ENCODE measurements around the gene ZNF366. TPM values are rescaled to one million over a fixed set of nuclear protein-coding genes. Genes with fewer than 3 reads are reported as not detected.

The ZNF366 gene, protein sequence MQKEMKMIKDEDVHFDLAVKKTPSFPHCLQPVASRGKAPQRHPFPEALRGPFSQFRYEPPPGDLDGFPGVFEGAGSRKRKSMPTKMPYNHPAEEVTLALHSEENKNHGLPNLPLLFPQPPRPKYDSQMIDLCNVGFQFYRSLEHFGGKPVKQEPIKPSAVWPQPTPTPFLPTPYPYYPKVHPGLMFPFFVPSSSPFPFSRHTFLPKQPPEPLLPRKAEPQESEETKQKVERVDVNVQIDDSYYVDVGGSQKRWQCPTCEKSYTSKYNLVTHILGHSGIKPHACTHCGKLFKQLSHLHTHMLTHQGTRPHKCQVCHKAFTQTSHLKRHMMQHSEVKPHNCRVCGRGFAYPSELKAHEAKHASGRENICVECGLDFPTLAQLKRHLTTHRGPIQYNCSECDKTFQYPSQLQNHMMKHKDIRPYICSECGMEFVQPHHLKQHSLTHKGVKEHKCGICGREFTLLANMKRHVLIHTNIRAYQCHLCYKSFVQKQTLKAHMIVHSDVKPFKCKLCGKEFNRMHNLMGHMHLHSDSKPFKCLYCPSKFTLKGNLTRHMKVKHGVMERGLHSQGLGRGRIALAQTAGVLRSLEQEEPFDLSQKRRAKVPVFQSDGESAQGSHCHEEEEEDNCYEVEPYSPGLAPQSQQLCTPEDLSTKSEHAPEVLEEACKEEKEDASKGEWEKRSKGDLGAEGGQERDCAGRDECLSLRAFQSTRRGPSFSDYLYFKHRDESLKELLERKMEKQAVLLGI
- 0.22 TPM for polyA plus RNA-seq (2012; ENCODE audit: low read depth, missing spikeins)

DNA sequence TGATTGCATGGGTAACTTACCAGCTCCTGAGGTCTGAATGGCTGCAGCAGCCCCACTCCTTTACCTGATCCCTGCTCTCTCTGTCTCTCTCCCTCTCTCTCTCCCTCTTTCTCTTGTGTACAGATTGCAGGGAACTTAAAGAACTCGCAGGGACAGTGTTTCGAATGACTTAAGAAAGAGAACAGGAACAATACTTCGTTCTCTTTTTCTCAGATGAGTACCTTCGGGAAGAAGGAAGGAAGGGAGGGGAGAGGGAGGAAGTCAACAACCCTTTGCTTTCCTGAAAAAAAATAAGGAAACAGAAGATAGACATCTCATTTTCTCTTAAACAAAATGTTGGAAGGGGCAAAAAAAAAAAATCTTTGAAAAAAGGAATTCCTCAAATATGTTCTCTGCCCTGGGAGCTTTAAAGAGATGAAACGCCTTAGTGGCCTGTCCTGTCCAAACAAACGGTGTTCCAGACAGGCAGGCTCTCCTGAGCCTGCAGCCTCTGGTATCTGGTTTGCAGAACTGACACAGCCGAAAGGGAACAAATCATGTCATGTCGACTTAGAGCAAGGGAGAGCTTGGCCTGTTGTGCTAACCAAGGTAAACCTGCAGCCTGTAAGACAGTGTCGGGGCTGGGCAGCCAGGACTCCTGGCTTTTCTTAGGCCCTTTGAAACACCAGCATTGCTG is at the start of gene ZNF366:
ZNF366 (minus strand) TSS at position 180 of the 676 bp plus-strand sequence. CDS start 45,914 bp downstream, outside the sequence.
- FAIRE-seq = peak; percentile 16
- TF ChIP-seq POLR2AphosphoS5 (IDR thresholded peaks at IDR 0.05; ENCODE audit: low read depth, low read length) = no peak
- TF ChIP-seq SPI1 (IDR thresholded peaks at IDR 0.05; ENCODE audit: low read depth, low read length) = 0 out of 2 replicates have a peak, but pooled peaks have one; percentile 1
- no peak for DNase-seq (ENCODE audit: insufficient read length, low spot score)

DNA sequence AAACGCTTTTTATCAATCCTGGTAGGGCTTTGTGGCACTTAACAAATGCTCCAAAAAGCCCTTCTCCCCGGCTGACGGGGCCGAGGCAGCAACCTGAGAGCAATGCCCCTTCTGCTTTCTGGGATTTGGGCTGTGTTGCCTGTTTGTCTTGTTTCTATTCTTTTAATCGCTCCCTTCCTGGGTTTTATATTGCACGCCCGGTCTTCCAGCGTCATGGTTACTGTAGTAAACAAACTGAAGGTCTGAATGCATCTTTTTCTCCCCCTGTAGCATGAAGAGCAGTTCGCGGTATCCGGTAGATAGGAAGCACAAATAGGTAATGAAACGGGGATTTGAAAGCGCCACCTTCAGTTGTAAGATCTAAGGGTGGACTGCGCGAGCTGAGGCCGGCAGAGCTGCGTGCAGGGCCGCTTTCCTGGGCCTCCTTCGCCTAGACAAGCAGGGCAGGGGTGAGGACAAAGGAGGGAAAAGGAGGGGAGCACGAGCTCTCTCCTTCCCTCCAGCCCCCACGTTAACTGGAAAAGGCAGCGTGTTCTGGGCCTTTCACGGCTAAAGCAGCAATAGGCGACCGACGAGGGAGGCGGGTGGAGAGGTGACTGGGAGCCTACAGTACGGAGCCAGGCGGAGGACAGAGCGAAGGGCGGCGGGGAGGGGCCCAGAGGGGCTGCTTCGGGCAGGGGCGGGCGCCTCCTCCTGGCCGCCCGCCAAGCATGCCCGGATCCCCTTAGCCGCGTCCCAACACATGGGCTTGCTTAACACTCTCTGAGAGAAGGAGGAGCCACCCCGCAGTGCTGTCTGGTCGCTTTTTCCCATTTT is 49.3 kb upstream of the ZNF366 start:
- FAIRE-seq (peak; percentile 88), DNase-seq (ENCODE audit: insufficient read length, low spot score) (peak; percentile 53)
- TF ChIP-seq POLR2A (IDR thresholded peaks at IDR 0.05; ENCODE audit: low read depth, low read length) (no peak; the same call in 1 of the 2 replicates), POLR2AphosphoS5 (IDR thresholded peaks at IDR 0.05; ENCODE audit: low read depth, low read length) (no peak), PAX5 (IDR thresholded peaks at IDR 0.05; ENCODE audit: insufficient read depth, low read length, severe bottlenecking) (no peak), SPI1 (IDR thresholded peaks at IDR 0.05; ENCODE audit: low read depth, low read length) (no peak), TAF1 (IDR thresholded peaks at IDR 0.05; ENCODE audit: low read depth, low read length) (no peak), POU2F2 (IDR thresholded peaks at IDR 0.05; ENCODE audit: low read depth, low read length) (no peak)

DNA sequence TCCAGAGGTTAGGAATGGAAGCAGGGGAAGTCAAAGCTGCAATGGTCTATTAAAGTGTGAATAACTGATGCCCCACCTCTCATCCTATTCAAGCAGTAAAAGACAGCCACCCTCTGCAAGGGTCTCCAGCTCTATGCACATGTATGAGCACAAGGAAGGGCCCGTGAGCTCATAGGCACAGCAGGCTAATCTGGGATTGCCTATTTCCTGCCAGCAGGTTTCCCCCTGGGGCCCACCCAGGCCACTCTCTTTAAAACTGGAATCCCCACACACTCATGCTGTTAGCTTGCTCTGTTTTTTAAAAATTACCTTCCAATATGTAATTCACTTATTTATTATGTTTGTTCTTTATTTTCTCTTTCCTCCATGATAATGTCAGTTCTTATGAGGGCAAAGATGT is 48.7 kb upstream of the ZNF366 start:
- DNase-seq (ENCODE audit: insufficient read length, low spot score) (no peak), FAIRE-seq (no peak)
- TF ChIP-seq POU2F2 (IDR thresholded peaks at IDR 0.05; ENCODE audit: low read depth, low read length) = no peak
- TF ChIP-seq POLR2A (IDR thresholded peaks at IDR 0.05; ENCODE audit: low read depth, low read length) = no peak
- no peak for TF ChIP-seq SPI1 (IDR thresholded peaks at IDR 0.05; ENCODE audit: low read depth, low read length)
- no peak for TF ChIP-seq PAX5 (IDR thresholded peaks at IDR 0.05; ENCODE audit: insufficient read depth, low read length, severe bottlenecking)
- no peak for TF ChIP-seq TAF1 (IDR thresholded peaks at IDR 0.05; ENCODE audit: low read depth, low read length)
- TF ChIP-seq POLR2AphosphoS5 (IDR thresholded peaks at IDR 0.05; ENCODE audit: low read depth, low read length) = no peak

DNA sequence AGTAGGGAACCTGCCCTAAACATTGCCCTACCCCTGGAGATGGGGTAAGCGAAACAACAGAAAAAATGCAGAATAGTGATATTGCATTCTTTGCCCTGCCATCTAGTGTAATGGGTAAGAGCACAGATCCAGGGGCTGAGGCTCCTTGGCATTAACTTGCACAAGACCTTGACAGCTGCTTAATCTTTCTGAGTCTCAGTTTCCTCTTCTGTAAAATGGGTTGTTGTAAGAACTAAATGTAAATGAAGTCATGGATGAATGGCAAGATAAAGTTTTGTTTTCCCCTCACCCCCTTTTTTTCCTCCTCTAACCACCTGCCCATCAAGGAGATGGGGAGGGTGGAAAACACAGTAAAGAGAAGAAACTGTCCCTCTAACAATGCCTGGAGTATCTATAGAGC is 47.7 kb upstream of the ZNF366 start:
- DNase-seq (ENCODE audit: insufficient read length, low spot score) (no peak), FAIRE-seq (no peak)
- TF ChIP-seq TAF1 (IDR thresholded peaks at IDR 0.05; ENCODE audit: low read depth, low read length) = no peak
- TF ChIP-seq POLR2AphosphoS5 (IDR thresholded peaks at IDR 0.05; ENCODE audit: low read depth, low read length) = no peak
- no peak for TF ChIP-seq POU2F2 (IDR thresholded peaks at IDR 0.05; ENCODE audit: low read depth, low read length)
- TF ChIP-seq PAX5 (IDR thresholded peaks at IDR 0.05; ENCODE audit: insufficient read depth, low read length, severe bottlenecking) = no peak
- TF ChIP-seq POLR2A (IDR thresholded peaks at IDR 0.05; ENCODE audit: low read depth, low read length) = no peak

DNA sequence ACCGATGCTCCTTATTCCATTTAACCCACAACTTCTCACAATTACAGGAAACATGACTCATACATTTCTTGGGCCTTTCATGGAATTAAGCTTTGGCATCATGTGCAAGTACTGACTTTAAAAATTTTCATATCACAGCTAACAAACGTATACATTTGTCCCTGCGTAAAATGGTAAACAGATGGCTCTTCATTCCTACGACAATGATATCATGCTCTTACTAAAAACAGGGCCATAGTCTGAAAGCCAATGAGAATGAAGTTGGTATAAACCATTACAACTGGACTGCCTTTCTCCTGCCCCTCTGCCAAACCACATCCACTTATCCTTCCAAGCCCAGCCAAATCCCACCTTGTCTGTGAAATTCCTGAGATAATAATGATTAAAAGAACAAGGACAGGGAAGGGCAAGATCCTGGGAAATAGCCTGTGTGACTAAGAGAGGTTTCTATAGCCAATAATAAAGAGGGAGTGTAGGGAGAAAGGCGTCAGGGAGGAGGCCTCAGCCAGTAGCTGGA is 44.9 kb upstream of the ZNF366 start:
- FAIRE-seq (no peak), DNase-seq (ENCODE audit: insufficient read length, low spot score) (no peak)
- TF ChIP-seq SPI1 (IDR thresholded peaks at IDR 0.05; ENCODE audit: low read depth, low read length) = no peak
- TF ChIP-seq POLR2A (IDR thresholded peaks at IDR 0.05; ENCODE audit: low read depth, low read length) = no peak
- no peak for TF ChIP-seq POU2F2 (IDR thresholded peaks at IDR 0.05; ENCODE audit: low read depth, low read length)
- no peak for TF ChIP-seq POLR2AphosphoS5 (IDR thresholded peaks at IDR 0.05; ENCODE audit: low read depth, low read length)
- TF ChIP-seq PAX5 (IDR thresholded peaks at IDR 0.05; ENCODE audit: insufficient read depth, low read length, severe bottlenecking) = no peak
- no peak for TF ChIP-seq TAF1 (IDR thresholded peaks at IDR 0.05; ENCODE audit: low read depth, low read length)

DNA sequence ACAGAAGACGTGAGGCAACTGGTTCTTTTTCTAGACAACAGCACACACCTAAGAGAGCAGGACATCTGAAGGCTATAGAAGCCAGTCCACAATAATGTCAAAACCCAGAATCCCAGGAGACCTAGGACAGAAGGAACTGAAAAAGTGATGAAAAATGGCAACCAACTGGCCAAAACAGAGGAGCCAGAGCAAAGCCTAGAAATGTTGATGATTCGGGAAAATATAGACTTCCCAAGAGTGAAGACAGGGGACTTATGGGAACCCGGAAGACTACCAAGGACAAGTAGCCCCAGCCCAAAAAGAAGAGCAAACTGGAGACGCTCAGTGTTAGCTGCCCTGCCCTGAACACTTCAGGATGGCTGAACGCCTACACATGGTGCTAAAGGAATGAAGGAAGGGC is 43.4 kb upstream of the ZNF366 start:
- TF ChIP-seq PAX5 (IDR thresholded peaks at IDR 0.05; ENCODE audit: insufficient read depth, low read length, severe bottlenecking) = no peak
- DNase-seq (ENCODE audit: insufficient read length, low spot score) (no peak), FAIRE-seq (no peak)

DNA sequence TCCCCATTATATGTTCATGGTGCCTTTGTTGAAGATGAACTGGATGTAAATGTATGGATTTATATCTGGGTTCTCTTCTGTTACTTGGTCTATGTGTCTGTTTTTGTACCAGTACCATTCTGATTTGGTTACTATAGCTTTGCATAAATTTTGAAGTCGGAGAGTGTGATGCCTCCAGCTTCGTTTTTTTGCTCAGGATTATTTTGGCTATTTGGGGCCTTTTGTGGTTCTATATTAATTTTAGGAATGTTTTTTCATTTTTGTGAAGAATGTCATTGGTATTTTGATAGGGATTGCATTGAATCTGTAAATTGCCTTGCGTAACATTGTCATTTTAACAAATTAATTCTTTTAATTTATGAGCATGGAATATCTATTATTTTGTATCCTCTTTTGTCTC is 36.6 kb upstream of the ZNF366 start:
- FAIRE-seq (no peak), DNase-seq (ENCODE audit: insufficient read length, low spot score) (no peak)
- TF ChIP-seq POLR2AphosphoS5 (IDR thresholded peaks at IDR 0.05; ENCODE audit: low read depth, low read length) = no peak
- no peak for TF ChIP-seq PAX5 (IDR thresholded peaks at IDR 0.05; ENCODE audit: insufficient read depth, low read length, severe bottlenecking)
- no peak for TF ChIP-seq SPI1 (IDR thresholded peaks at IDR 0.05; ENCODE audit: low read depth, low read length)
- TF ChIP-seq POLR2A (IDR thresholded peaks at IDR 0.05; ENCODE audit: low read depth, low read length) = no peak
- TF ChIP-seq TAF1 (IDR thresholded peaks at IDR 0.05; ENCODE audit: low read depth, low read length) = no peak
- TF ChIP-seq POU2F2 (IDR thresholded peaks at IDR 0.05; ENCODE audit: low read depth, low read length) = no peak

DNA sequence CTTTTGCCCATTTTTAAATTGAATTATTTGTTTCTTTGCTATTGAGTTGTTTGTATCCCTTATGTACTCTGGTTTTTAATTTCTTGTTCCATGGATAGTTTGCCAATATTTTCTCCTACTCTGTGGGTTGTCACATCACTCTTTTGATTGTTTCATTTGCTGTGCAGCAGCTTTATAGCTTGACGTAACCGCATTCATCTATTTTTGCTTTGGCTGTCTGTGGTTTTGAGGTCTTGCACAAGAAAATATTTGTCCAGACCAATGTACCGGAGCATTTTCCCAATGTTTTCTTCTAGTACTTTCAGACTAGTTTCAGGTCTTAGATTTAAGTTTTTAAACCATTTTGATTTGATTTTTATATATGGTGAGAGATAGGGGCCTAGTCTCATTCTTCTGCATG is 36.2 kb upstream of the ZNF366 start:
- no peak for TF ChIP-seq SPI1 (IDR thresholded peaks at IDR 0.05; ENCODE audit: low read depth, low read length)
- FAIRE-seq (no peak), DNase-seq (ENCODE audit: insufficient read length, low spot score) (no peak)

DNA sequence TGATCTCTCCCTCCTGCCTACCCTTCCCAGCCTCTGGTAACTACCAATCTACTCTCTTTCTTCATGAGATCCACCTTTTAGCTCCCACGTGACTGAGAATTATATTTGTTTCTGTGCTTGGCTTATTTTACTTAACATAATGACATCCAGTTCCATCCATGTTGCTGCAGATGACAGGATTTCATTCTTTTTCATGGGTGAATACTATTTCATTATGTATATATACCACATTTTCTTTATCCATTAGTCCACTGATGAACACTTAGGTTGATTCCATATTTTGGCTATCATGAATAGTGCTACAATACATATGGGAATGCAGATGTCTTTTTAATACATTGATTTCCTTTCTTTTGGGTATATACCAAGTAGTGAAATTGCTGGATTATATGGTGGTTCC is 35.5 kb upstream of the ZNF366 start:
- no peak for TF ChIP-seq TAF1 (IDR thresholded peaks at IDR 0.05; ENCODE audit: low read depth, low read length)
- TF ChIP-seq PAX5 (IDR thresholded peaks at IDR 0.05; ENCODE audit: insufficient read depth, low read length, severe bottlenecking) = no peak
- no peak for TF ChIP-seq SPI1 (IDR thresholded peaks at IDR 0.05; ENCODE audit: low read depth, low read length)
- TF ChIP-seq POU2F2 (IDR thresholded peaks at IDR 0.05; ENCODE audit: low read depth, low read length) = no peak
- TF ChIP-seq POLR2AphosphoS5 (IDR thresholded peaks at IDR 0.05; ENCODE audit: low read depth, low read length) = no peak
- TF ChIP-seq POLR2A (IDR thresholded peaks at IDR 0.05; ENCODE audit: low read depth, low read length) = no peak
- FAIRE-seq = no peak
- DNase-seq (ENCODE audit: insufficient read length, low spot score) = no peak
